HepG2 (cell line): ENCODE results near the gene SLC6A17. TPM values are rescaled to one million over a fixed set of nuclear protein-coding genes. Genes with fewer than 3 reads are reported as not detected.

Experiments
- polyA plus RNA-seq, 8 experiments: library from polyadenylated mRNA; depleted of rRNA in 3 of 8; stranded (reverse) in 7 of 8; unstranded in 1 of 8; fragments of >200 nt; fragmentation: Illumina TruSeq in 4 of 8; extraction: Trizol in 4 of 8; gene quantifications; 2 replicates each; pipeline versions ENCODE4 v1.2.1 to v1.2.3, GENCODE V29; 2011 to 2016; ENCODE audit warnings: low read depth in 4 of 8, missing spikeins in 1 of 8, mixed read lengths in 1 of 8; ENCODE audit not compliant: insufficient read depth in 1 of 8
- total RNA-seq, 5 experiments: library from RNA; depleted of rRNA; stranded (reverse); fragments of >200 nt; fragmentation: Illumina TruSeq; extraction: Trizol; gene quantifications; 2 replicates each; pipeline ENCODE4 v1.2.3, GENCODE V29; 2016; ENCODE audit warnings: low read depth in 1 of 5

Gene SLC6A17
- total and polyA plus RNA-seq, 2 of the 13 experiments (the other 11 are each of a cell fraction or from before 2014, with no cell fraction given), result not detected

Other genes starting within 250 kb of the SLC6A17 start
- 1.9 and 4.6 TPM in 2 replicates for gene CSF1, start 239.6 kb upstream of the SLC6A17 start, total RNA-seq (2016; rRNA removed; fragmentation: Illumina TruSeq; extraction: Trizol)
- 13.3 and 21.0 TPM in 2 replicates for gene CSF1, start 239.6 kb upstream of the SLC6A17 start, polyA plus RNA-seq (2011; rRNA removed)
- 40.9 and 63.2 TPM in 2 replicates for gene AHCYL1, start 165.7 kb upstream of the SLC6A17 start, total RNA-seq (2016; rRNA removed; fragmentation: Illumina TruSeq; extraction: Trizol)
- 69.4 and 76.3 TPM in 2 replicates for gene AHCYL1, start 165.7 kb upstream of the SLC6A17 start, polyA plus RNA-seq (2011; rRNA removed)
- gene STRIP1, start 115.9 kb upstream of the SLC6A17 start, total RNA-seq (2016; rRNA removed; fragmentation: Illumina TruSeq; extraction: Trizol), result 16.3 and 27.9 TPM in 2 replicates
- gene STRIP1, start 115.9 kb upstream of the SLC6A17 start, polyA plus RNA-seq (2011; rRNA removed), result 20.9 and 26.3 TPM in 2 replicates
- not detected in 2 replicates for gene ALX3, start 79.8 kb upstream of the SLC6A17 start, total RNA-seq (2016; rRNA removed; fragmentation: Illumina TruSeq; extraction: Trizol)
- gene ALX3, start 79.8 kb upstream of the SLC6A17 start, polyA plus RNA-seq (2011; rRNA removed), result not detected in 2 replicates
- gene UBL4B, start 38.1 kb upstream of the SLC6A17 start, total RNA-seq (2016; rRNA removed; fragmentation: Illumina TruSeq; extraction: Trizol), result not detected in 2 replicates
- gene UBL4B, start 38.1 kb upstream of the SLC6A17 start, polyA plus RNA-seq (2011; rRNA removed), result not detected in 2 replicates
- gene KCNC4, start 59.8 kb downstream of the SLC6A17 start, total RNA-seq (2016; rRNA removed; fragmentation: Illumina TruSeq; extraction: Trizol), result 0.20 and 0.24 TPM in 2 replicates
- 0.66 and 1.0 TPM in 2 replicates for gene KCNC4, start 59.8 kb downstream of the SLC6A17 start, polyA plus RNA-seq (2011; rRNA removed)
- gene RBM15, start 188.9 kb downstream of the SLC6A17 start, total RNA-seq (2016; rRNA removed; fragmentation: Illumina TruSeq; extraction: Trizol), result 35.2 and 36.4 TPM in 2 replicates
- gene RBM15, start 188.9 kb downstream of the SLC6A17 start, polyA plus RNA-seq (2011; rRNA removed), result 12.1 and 13.5 TPM in 2 replicates
- 0.60 and 1.1 TPM in 2 replicates for gene SLC16A4, start 240.5 kb downstream of the SLC6A17 start, total RNA-seq (2016; rRNA removed; fragmentation: Illumina TruSeq; extraction: Trizol)
- 1.5 and 1.6 TPM in 2 replicates for gene SLC16A4, start 240.5 kb downstream of the SLC6A17 start, polyA plus RNA-seq (2011; rRNA removed)